GM12891 (cell line): ENCODE results near the gene PCDH9.

Source experiments
- DNase-seq: peaks from one replicate; pipeline ENCODE4 v3.0.0; 2011; ENCODE audit warnings: low spot score; ENCODE audit not compliant: insufficient read length
- FAIRE-seq: peaks from 2 replicates; lab custom pipeline; 2011; peaks lifted over from hg19 to GRCh38; lab: Jason Lieb, UNC
- PAX5 ChIP-seq: IDR thresholded peaks from 2 replicates; pipeline ENCODE4 v1.6.1; 2011; ENCODE audit warnings: low read length, moderate library complexity, mild to moderate bottlenecking; ENCODE audit not compliant: insufficient read depth, severe bottlenecking
- POLR2A ChIP-seq: IDR thresholded peaks from 2 replicates; pipeline ENCODE4 v1.6.1; 2011; ENCODE audit warnings: low read depth, low read length, control low read depth
- POLR2AphosphoS5 ChIP-seq: IDR thresholded peaks from 2 replicates; pipeline ENCODE4 v1.6.1; 2011; ENCODE audit warnings: low read depth, low read length, control low read depth
- POU2F2 ChIP-seq: IDR thresholded peaks from 2 replicates; pipeline ENCODE4 v1.6.1; 2011; ENCODE audit warnings: low read depth, mild to moderate bottlenecking, control low read depth, low read length, moderate library complexity
- SPI1 ChIP-seq: IDR thresholded peaks from 2 replicates; pipeline ENCODE4 v1.6.1; 2011; ENCODE audit warnings: low read depth, low read length, control low read depth
- TAF1 ChIP-seq: IDR thresholded peaks from 2 replicates; pipeline ENCODE4 v1.6.1; 2011; ENCODE audit warnings: low read depth, low read length, control low read depth

The PCDH9 gene

GRCh38 chr13:67161176-67161575 lies 69.0 kb downstream of the PCDH9 start:
- TF ChIP-seq PAX5 (no peak), POLR2AphosphoS5 (no peak), POLR2A (no peak), TAF1 (no peak), POU2F2 (no peak), SPI1 (no peak)
- no peak for DNase-seq
- FAIRE-seq = no peak

GRCh38 chr13:67158903-67159302 lies 71.2 kb downstream of the PCDH9 start:
- FAIRE-seq = no peak
- DNase-seq = no peak
- TF ChIP-seq POU2F2 (no peak), POLR2A (no peak), TAF1 (no peak), PAX5 (no peak), POLR2AphosphoS5 (no peak), SPI1 (no peak)

GRCh38 chr13:67156723-67157060 lies 73.4 kb downstream of the PCDH9 start:
- no peak for DNase-seq
- no peak for TF ChIP-seq TAF1
- TF ChIP-seq PAX5 = no peak
- TF ChIP-seq SPI1 = no peak
- TF ChIP-seq POLR2AphosphoS5 = no peak
- no peak for TF ChIP-seq POU2F2
- TF ChIP-seq POLR2A = no peak
- no peak for FAIRE-seq

GRCh38 chr13:67155898-67156722 lies 74.0 kb downstream of the PCDH9 start:
- no peak for TF ChIP-seq POLR2AphosphoS5
- no peak for TF ChIP-seq PAX5
- TF ChIP-seq POLR2A = no peak
- TF ChIP-seq POU2F2 = no peak
- TF ChIP-seq SPI1 = no peak
- TF ChIP-seq TAF1 = no peak
- no peak for DNase-seq
- FAIRE-seq = no peak

- DNase-seq = no peak
- FAIRE-seq = no peak
- no peak for TF ChIP-seq TAF1
- no peak for TF ChIP-seq SPI1
- no peak for TF ChIP-seq POLR2AphosphoS5
- TF ChIP-seq POLR2A = no peak
- TF ChIP-seq POU2F2 = no peak
- TF ChIP-seq PAX5 = no peak
Observed at GRCh38 chr13:67152085-67152484, 78.1 kb downstream of the PCDH9 start.

- DNase-seq (no peak), FAIRE-seq (no peak)
- no peak for TF ChIP-seq POU2F2
- TF ChIP-seq TAF1 = no peak
- no peak for TF ChIP-seq SPI1
- no peak for TF ChIP-seq PAX5
- TF ChIP-seq POLR2A = no peak
- TF ChIP-seq POLR2AphosphoS5 = no peak
Observed at GRCh38 chr13:67151652-67152051, 78.5 kb downstream of the PCDH9 start.

GRCh38 chr13:67150608-67151007 lies 79.5 kb downstream of the PCDH9 start:
- no peak for DNase-seq
- no peak for TF ChIP-seq PAX5
- TF ChIP-seq POU2F2 = no peak
- no peak for TF ChIP-seq TAF1
- no peak for TF ChIP-seq POLR2A
- no peak for TF ChIP-seq SPI1
- TF ChIP-seq POLR2AphosphoS5 = no peak
- FAIRE-seq = no peak

GRCh38 chr13:67148161-67148571 lies 82.0 kb downstream of the PCDH9 start:
- DNase-seq = no peak
- no peak for FAIRE-seq
- TF ChIP-seq POU2F2 (no peak), POLR2AphosphoS5 (no peak), POLR2A (no peak), PAX5 (no peak), SPI1 (no peak), TAF1 (no peak)

- no peak for FAIRE-seq
- DNase-seq = no peak
- TF ChIP-seq POLR2AphosphoS5 (no peak), POU2F2 (no peak), POLR2A (no peak), TAF1 (no peak), PAX5 (no peak), SPI1 (no peak)
Observed at GRCh38 chr13:67147342-67148133, 82.6 kb downstream of the PCDH9 start.

- no peak for DNase-seq
- no peak for TF ChIP-seq SPI1
- no peak for TF ChIP-seq POLR2AphosphoS5
- FAIRE-seq = no peak
Observed at GRCh38 chr13:67146523-67147130, 83.5 kb downstream of the PCDH9 start.
